ENCODE data around the gene MYADML2.
"Not testable (repeated sequence)": the region's sequence is repeated elsewhere in the genome, so short reads cannot be mapped to it uniquely, and the experiment has no call there.

MYADML2 gene

DNA sequence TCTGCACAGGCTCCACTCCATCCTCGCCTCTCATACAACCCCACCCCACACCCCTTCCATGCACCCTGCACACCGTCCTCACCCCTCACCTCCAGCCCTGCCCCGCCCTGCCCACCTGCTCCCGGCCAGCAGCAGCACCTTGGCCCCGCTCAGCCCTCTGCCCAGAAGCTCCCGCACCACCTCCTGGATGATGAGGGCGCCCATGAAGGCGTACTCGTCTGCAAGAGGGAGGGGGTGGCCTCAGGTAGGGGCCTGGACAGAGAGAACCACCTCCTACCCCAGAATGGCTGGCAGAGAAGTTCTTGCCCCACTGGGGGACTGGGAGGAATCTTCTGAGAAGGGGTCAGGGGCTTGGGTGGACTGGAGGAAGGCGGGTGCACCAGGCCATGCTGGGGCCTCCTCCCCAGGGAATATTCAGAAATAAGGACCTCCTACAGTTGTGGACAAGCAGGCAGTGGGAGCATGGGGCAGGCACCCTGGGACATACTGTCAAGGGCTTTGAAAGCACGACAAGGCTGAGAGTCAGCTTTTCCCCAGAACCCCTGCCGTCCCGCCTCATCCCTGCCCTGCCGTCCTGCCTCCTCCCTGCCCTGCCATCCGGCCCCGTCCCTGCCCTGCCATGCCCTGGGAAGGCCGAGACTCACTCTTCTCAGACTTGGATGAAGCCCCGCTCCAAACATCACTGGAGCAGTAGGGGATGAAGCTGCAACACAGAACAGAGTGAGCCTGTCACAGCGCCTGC lies 10.8 kb upstream of the MYADML2 start:
- DNase-seq: no peak

DNA sequence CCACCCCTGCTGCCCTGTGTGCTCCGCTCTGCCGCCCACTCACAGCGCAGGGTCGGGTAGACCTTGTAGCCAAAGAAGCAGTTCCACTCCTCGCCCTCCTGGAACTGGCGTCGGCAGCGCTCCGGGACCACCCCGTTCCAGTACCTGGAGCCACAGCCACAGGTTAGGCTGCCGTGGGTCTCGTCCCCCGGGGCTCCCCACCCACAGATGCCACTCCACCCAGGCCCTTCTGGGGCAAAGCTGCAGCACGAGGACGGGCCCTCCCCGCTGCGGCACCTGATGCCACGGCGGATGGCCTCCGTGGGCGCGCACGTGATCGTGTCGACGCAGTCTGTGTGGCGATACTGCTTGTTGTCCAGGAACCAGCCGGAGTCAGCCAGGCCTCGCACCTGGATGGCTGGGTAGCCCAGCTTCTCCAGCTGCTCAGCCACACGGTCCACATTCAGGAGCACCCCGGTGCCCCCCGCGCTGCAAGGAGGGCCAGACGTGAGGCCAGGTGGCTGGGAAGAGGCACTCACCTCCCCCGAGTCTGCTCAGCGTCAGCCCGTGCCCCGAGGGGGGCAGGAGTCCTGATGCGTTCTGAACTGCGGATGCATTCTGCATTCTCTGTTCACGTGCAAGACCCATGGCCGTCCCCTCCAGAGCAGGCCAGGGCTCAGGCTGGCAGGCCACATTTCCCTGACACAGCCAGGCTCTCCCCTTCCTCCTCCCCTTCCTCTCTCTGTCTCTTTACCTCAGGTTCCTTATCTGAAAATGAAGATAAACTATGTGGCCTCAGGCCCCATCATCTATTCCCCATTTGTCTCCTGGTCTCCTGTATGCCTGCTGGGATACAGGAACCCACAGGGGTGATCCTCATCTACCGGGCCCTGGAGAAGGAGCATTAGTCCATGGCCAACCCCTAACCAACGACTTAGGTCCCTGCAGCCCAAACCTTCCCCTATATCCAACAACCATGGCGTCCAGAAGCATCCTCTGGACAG lies 9.9 kb upstream of the MYADML2 start:
- no peak for DNase-seq

DNA sequence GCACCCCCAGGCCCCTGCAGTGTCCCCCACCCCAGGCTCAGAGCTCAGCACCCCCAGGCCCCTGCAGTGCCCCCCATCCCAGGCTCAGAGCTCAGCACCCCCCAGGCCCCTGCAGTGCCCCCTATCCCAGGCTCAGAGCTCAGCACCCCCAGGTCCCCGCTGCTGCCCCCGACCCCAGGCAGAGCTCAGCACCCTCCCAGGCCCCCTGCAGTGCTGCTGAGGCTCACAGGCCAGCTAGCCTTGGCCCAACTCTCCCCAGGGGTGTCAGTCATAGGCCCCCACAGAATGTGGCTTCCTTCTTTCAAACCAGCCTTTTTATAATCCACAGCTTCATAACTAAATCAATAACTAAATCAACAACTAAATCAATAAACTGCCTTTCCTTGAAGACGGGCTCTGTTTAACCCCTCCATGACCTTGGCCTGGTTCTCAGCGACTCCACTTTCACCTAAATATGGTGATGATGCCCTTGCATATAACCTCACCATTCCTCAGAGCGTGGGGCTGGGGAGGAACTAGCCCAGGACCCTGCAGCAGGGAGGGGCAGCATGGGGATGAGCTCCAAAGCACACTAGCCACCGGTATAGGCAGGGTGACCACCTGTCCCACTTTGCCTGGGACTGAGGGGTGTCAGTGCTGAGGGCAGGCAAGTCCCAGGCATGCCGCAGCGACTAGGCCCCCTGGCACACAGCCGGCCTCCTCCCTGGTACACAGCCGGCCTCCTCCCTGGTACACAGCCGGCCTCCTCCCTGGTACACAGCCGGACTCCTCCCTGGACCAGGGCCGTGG lies 8.9 kb upstream of the MYADML2 start:
- DNase-seq: no peak

DNA sequence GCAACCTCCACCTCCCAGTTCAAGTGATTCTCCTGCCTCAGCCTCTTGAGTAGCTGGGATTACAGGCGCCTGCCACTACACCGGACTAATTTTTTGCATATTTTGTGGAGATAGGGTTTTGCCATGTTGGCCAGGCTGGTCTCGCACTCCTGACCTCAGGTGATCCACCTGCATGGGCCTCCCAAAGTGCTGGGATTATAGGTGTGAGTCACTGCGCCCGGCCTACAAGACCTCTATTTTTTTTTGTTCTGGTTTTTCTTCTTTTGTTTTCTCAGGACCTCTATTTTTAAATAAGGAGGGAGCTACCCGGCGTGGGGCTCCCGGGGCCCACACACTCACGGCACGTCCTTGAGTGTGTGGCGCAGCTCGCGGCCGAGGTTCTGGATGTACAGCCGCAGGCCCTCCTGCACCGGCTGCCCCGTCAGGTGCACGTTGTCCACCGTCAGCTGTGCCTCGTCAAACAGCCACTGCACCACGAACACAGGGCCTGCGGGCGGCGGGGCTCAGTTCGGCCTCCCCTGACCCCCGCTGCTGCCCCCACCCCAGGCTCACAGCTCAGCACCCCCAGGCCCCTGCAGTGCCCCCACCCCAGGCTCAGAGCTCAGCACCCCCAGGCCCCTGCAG lies 8.1 kb upstream of the MYADML2 start:
- no peak for DNase-seq

DNA sequence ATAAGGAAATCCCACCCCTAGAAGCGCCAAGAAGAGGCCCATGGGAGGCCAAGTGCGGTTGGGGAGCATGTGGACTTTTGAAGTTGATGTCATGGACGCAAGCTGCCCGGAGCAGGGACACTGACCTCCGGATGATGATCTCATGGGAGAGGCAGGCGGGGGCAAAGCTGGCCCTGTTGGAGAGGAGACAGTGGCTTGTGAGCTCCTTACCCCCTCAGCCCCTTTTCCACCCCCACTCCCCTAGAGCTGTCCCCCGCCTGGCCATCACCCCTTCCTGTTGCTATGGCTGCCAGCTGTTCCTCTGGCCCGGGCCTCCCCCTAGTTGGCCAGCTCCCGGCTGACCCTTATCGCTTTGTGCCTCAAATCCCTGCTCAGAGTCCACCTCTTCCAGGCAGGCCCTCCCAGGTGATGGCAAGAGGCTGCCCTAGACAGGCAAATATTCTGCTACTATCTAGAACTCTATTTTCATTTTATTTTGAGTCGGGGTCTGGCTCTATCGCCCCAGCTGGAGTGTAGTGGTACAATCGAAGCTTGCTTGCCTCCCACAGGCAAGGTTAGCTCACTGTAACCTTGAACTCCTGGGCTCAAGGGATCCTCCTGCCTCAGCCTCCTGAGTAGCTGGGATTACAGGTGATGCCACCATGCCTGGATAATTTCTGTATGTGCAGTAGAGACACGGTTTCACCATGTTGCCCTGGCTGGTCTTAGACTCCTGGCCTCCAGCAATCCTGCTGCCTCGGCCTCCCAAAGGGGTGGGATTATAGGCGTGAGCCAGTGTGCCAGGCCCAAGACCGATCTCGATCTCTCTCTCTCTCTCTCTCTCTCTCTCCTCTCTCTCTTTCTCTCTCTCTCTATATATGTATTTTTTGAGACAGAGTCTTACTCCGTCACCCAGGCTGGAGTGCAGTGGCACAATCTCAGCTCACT lies 7.4 kb upstream of the MYADML2 start:
- DNase-seq: no peak

DNA sequence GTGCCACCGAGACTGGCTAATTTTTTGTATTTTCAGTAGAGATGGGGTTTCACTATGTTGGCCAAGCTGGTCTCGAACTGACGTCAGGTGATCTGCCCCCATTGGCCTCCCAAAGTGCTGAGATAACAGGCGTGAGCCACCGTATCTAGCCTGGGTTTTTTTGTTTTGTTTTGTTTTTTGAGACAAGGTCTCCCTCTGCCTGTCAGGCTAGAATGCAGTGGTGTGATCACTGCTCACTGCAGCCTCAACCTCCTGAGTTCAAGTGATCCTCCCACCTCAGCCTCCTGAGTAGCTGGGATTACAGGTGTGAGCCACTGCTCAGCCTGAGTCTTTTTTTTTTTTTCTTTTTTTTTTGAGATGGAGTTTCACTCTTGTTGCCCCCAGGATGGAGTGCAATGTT lies 6.4 kb upstream of the MYADML2 start:
- DNase-seq: not testable (repeated sequence)

DNA sequence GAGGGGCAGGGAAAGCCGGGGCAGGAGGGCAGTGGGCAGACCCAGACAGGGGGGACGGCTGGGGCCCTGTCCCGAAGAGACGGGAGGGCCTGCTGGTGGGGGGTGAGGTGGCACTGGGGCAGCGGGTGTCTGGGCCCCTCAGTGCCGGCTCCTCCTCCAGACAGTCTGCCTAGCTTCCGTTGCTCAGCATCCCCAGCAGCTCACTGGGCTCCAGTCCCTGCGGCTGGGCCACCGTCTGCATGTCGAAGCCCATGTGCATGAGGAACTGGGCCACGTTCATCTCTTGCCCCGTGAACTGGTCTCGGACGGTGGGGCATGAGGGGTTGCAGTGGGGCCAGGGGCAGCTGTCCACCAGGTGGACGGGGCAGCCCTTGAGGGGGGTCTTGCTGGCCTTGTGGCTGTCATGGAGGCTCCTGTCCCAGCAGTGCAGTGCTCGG lies 5.8 kb upstream of the MYADML2 start:
- DNase-seq: no peak

DNA sequence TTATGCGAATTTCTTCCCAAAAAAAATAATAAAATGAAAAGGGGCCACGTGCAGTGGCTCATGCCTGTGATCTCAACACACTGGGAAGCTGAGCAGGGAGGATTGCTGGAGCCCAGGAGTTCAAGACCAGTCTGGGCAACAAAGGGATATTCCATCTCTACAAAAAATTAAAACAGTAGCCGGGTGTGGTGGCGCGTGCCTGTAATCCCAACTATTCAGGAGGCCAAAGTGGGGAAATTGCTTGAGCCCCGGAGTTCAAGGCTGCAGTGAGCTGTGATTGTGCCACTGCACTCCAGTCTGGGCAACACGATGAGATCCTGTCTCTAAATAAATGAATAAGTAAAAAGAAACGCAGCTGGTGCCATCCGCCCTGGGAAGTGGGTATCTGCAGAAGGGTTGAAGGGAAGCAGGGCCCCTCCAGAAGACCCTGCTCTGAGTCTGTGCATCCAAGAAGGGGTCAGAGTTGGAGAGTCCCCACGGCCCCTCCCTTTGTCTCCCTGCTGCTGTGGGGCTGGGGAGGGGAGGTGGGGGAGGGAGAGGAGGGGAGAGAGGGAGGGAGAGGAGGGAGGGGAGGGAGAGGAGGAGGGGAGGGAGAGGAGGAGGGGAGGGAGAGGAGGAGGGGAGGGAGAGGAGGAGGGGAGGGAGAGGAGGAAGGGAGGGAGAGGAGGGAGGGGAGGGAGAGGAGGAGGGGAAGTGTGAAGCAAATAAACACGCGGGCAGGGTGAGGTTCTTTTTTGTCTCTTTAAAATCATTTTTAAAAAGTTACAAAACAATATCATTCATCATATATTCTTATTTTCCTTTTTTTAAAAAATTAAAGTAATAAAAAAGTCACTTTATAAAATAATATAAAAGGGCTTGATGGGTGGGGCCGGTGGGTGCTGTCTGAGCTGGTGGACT lies 5.0 kb upstream of the MYADML2 start:
- DNase-seq: no peak

DNA sequence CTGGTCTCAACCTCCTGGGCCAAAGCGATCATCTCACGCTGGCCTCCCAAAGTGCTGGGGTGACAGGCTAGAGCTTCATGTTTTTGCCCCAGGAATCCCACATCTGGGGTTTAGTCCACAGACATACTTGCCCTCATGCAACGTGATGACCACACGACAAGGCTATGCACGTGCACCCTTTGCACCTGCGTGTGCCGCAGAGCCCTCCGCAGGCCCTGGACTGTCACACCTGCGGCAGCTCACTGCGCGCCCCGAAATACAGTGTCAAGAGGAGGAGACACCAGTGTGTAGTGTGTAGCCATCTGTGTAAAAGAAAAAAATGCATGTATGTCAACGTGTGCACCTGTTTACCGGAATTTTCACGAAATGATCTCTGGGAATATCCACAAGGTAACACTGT lies 3.5 kb upstream of the MYADML2 start:
- DNase-seq: no peak

DNA sequence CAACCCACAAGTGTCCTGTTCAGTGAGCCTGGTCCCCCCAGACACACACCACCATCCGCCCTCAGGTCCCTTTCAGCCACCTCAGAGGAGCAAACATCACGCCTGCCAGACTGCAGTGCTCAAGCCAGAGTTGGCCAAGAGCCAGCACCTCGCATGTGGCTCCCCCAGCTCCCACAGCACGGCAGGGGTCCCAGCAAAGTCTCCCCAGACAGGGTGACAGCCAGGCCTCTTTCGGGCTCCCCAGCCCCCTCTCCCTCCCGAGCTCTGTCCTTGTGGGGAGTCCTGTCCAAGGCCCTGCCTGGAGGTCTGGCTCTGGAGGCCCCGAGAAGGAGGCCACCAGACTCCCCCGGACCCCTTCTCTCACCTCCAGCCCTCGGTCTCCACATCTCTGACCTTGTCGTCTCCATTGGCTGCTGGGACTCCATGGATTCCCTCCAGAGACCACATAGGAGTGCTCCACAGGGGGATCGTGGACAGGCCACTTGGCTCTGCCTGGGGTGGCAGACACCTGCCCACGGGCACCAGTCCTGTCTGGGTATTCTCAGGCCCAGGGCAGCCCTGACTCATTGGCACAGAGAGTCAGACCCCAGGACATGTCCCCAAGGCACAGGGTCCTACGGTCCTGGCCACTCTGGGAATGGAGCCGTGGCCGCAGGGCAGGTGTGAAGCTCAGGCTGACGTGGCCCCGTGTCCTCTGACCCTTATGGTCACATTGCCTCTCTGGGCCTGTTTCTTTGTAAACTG lies 1.8 kb upstream of the MYADML2 start:
- no peak for DNase-seq

DNA sequence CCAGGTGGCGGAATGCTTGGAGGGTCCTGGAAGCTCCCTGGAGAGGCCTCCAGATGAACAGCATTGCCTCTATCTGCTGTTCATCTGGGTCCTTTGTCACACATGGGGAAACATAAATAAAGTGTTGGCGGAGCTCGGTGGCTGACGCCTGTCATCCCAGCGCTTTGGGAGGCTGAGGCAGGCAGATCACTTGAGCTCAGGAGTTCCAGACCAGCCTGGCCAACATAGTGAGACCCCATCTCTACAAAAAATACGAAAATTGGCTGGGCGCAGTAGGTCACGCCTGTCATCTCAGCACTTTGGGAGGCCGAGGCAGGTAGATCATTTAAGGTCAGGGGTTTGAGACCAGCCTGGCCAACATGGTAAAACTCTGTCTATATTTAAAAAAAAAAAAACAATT lies 2.2 kb downstream of the MYADML2 start:
- no peak for DNase-seq

DNA sequence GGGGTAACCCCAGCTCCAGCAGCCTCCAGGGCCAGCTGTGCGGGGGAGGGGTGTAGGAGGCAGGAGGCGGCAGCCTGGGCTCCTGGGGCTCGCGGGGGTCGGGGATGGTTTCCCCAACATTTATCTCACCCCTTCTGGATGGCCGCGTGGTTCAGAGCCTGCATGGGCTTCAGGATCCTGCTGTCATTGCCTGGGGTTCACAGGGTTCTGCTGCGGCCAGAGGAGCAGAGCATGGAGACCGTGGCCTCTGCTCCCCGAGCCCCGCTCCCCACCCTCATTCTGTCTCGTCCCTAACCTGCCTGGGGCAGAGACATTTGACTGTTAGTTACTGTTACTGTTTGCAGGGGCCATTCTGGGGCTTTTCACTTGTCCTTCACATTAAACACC lies 4.9 kb downstream of the MYADML2 start:
- DNase-seq: no peak

DNA sequence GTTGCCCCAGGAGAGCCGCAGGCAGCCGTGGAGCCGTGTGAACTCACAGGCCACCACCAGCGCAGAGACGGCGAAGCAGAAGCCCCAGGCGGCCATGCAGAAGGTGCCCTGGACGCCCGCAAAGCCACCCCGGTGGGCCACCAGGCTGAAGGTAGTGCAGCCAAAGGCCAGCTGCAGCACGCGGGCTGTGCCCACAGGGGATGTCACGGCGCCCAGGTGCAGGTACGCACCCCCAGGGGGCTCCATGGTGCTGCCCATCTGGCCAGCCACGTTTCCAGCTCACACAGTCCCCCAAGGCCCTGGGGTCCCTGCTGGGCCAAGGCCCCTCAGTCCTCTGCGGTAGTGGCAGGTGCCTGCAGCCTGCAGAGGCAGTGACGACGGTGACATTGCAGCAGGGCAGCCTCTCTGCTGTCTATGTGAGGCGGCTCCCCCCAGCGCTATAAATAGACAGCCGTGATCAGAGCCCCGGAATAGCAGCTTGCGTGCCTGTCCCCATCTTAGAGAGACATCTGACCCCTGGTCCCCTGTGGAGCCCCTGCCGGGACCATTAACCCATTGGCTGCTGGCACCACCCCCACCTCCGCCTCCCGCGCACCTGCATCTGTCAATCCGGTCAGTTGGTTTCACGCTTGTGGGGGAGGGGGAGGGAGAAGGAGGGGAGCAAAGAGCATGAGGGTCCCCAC lies 5.4 kb downstream of the MYADML2 start:
- no peak for DNase-seq

DNA sequence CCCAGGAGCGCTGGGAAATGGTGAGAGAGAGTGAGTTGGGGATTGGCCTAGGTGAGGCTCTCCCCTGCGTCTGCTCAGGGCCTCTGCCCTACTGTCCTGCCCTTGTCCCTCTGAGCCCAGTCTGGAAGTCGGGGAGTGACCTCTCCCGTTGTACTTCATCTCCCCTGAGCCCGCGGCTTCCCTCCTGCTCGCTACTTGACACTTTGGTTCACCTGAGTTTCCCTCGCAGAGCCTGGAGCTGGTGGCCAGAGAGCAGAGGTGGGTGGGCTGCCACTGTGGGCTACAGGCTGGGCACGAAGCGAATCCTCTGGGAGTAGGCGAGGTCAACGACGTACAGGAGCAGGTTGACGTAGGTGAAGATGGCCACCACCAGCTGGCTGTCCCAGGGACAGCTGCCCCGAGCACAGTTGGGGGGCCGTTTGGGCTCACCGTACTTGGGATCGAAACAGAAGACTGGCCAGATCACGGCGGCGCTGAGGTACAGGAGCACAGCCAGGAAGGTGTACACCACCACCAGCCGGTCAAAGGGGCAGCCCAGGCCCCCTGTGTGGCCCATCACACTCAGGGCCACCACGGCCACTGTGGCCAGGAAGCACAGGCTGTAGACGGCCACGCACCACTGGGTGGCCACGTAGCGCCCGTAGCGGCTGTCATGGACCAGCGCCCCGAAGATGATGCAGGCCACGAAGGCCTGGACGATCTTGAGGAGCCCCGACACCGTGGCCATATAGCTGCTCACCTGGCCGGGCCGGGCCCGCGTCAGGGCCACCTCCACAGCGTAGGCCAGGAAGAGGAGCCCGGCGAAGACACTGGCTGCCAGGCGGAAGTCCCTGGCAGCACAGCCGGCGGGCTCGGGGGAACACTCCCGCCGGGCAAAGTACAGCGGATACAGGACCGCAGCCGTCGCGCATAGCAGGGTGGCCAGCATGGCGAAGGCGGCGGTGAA lies 6.2 kb downstream of the MYADML2 start:
- no peak for DNase-seq

DNA sequence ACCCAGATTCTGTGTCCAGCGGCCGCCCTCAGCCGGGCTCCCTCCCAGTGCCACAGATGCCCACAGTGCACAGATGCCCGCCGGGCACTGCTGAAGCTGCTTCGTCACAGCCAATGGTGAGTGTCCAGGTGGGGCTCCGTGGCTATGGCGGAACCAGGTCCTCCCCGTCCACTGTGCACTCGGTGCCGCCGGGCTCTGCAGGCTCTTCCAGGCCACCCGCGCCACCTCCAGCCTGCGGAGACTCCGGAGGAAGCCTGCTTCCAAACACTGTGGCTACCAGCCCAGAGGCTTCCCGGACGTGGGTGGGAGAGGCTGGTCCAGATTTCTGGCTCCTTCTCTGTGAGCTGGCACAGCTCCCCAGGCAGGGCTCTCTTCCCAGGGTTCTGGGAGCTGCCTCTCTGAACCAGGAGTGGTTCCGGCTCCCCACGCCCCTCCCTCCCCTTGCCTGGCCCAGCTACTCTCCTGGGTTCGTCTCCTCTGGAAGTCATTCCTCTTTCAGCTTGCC lies 7.1 kb downstream of the MYADML2 start:
- no peak for DNase-seq

DNA sequence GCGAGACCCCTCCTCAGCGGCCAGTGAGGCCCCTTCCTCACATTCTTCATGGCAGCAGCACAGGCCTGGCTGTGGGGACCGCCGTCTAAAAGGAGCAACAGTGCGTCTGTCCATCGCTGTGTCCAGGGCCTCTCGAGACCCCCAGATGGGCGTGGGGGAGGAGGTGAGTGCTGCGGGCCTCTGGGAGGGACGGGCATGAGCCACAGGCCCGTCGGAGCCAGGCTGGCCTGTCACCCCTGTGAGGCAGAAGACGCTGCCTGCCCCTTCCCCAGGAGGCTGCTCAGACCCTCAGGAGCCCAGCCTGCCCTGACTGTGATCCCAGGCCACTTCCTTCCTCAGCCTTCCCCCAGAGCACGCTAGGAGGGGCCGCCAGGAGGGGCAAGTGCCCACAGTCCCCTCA lies 7.8 kb downstream of the MYADML2 start:
- DNase-seq: no peak

DNA sequence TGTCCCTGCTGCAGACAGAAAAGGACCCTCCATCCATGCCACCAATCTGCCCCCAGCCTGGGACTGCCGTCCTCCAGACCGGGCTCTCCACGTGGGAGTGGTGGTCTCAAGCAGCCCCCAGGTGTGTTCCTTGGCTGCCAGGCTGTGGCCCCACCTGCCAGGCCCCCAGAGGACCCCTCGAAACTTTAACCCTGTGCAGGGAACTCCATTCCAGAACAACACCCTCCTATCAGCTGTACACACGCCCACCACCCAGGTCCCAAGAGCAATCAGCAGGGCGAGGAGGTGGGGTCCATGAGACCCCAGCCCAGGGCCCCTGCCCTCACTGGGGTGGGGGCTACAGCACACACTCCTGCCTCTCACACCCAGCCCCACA lies 11.3 kb downstream of the MYADML2 start:
- no peak for DNase-seq

Data from inflammatory macrophage (primary cell).